ENCODE measurements around the gene ARL6IP6. TPM values are rescaled to one million over a fixed set of nuclear protein-coding genes. Genes with fewer than 3 reads are reported as not detected.
"Not testable (repeated sequence)": the region's sequence is repeated elsewhere in the genome, so short reads cannot be mapped to it uniquely, and the experiment has no call there.

Gene ARL6IP6
- polyA plus RNA-seq, 4 donors: 5.7 to 21.9 (median 11.9) TPM

DNA sequence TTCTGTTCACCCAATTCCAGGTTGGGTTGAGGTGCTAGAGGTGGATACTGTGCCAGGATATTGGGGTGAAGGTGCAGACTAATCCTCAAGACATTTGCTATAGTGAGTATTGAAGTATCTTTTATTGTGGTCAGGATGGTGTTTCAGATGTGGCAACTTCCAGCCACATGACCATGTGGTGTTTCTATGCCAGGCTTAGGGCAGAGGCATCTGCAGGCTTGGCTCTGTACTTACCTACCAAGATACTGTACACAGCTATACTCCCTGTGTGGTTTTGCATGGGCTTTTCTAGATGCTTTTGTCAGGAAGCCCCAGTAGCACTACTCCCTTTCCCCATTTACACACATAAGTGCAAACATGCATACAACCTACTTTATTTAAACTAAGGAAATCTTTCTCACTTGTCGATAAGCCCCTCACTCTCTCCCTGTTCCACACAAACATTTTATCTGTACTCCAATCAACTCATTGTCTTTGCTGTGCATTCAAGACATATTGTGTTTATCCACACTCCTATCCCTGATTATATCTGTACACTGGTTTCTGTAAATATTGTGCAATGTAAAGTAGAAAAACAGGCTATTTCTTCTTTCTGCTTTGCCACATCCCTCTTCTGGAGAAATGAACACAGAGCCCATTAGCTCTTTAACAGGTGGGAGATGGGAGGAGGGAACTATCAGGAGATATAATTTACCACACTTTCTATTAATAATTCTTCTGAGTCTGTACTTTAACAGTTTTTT lies 12.3 kb downstream of the ARL6IP6 start:
- no peaks in the 10 kb centered on the region for H3K9me3 ChIP-seq (ENCODE audit: control insufficient read depth in 2 of 2, insufficient read depth in 1 of 2, low read depth in 1 of 2, low read length in 1 of 2)
- FAIRE-seq (no peak), DNase-seq (peak; percentile 5 to 19)
- H3K27ac ChIP-seq (ENCODE audit: low read depth in 1 of 3, low read length in 2 of 3): peak overlapping the region in 1 of 3 donors; percentile 31
- no peaks in the 10 kb centered on the region for H3K36me3 ChIP-seq (ENCODE audit: control insufficient read depth in 3 of 3, insufficient read depth in 2 of 3, low read depth in 1 of 3, low read length in 3 of 3)
- no peaks in the 10 kb centered on the region for H3K4me1 ChIP-seq (ENCODE audit: control insufficient read depth in 3 of 3, insufficient read depth in 2 of 3, low read depth in 1 of 3, low read length in 2 of 3)
- 82 to 88% (median 87%) methylated on average over 1 of the region's 1 CpG for WGBS, 3 donors
- H3K4me3 ChIP-seq (ENCODE audit: low read depth in 1 of 3, low read length in 3 of 3): no peak overlapping the region
- no peaks in the 10 kb centered on the region for H3K27me3 ChIP-seq (ENCODE audit: control insufficient read depth in 3 of 3, insufficient read depth in 3 of 3, low read length in 3 of 3)

DNA sequence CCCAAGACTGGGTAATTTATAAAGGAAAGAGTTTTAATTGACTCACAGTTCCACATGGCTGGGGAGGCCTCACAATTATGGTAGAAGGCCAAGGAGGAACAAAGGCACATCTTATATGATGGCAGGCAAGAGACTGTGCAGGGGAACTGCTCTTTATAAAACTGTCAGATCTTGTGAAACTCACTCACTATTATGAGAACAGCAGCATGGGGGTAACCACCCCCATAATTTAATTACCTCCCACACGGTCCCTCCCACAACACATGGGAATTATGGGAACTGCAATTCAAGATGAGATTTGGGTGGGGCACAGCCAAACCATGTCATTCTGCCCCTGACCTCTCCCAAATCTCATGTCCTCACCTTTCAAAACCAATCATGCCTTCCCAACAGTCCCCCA lies 19.1 kb downstream of the ARL6IP6 start:
- H3K4me1 ChIP-seq (ENCODE audit: control insufficient read depth in 3 of 3, insufficient read depth in 2 of 3, low read depth in 1 of 3, low read length in 2 of 3); H3K4me3 ChIP-seq (ENCODE audit: low read depth in 1 of 3, low read length in 3 of 3); FAIRE-seq; H3K27ac ChIP-seq (ENCODE audit: low read depth in 1 of 3, low read length in 2 of 3); H3K27me3 ChIP-seq (ENCODE audit: control insufficient read depth in 3 of 3, insufficient read depth in 3 of 3, low read length in 3 of 3); DNase-seq: not testable (repeated sequence)
- 92 to 100% (median 93%) methylated on average over 1 of the region's 1 CpG for WGBS, 3 donors
- Histone ChIP-seq H3K9me3 (ENCODE audit: control insufficient read depth in 2 of 2, insufficient read depth in 1 of 2, low read depth in 1 of 2, low read length in 1 of 2) (peaks cover 0 to 13% of the 10 kb centered on the region in 2 donors), H3K36me3 (ENCODE audit: control insufficient read depth in 3 of 3, insufficient read depth in 2 of 3, low read depth in 1 of 3, low read length in 3 of 3) (peaks cover 0 to 17% (median 2%) of the 10 kb centered on the region in 3 donors)

DNA sequence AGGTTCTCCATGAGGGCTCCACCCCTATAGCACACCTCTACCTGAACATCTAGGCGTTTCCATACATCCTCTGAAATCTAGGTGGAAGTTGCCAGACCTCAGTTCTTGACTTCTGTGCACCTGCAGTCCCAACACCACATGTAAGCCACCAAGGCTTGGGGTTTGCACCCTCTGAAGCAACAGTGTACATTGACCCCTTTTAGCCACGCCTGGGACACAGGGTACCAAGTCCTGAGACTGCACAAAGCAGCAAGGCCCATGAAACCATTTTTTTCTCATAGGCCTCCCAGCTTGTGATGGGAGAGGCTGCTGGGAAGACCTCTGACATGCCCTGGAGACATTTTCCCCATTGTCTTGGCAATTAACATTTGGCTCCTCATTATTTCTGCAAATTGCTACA lies 20.0 kb downstream of the ARL6IP6 start:
- Histone ChIP-seq H3K4me1 (ENCODE audit: control insufficient read depth in 3 of 3, insufficient read depth in 2 of 3, low read depth in 1 of 3, low read length in 2 of 3) (no peaks in the 10 kb centered on the region), H3K36me3 (ENCODE audit: control insufficient read depth in 3 of 3, insufficient read depth in 2 of 3, low read depth in 1 of 3, low read length in 3 of 3) (peaks cover 0 to 17% (median 2%) of the 10 kb centered on the region in 3 donors), H3K4me3 (ENCODE audit: low read depth in 1 of 3, low read length in 3 of 3) (no peak overlapping the region), H3K9me3 (ENCODE audit: control insufficient read depth in 2 of 2, insufficient read depth in 1 of 2, low read depth in 1 of 2, low read length in 1 of 2) (peaks cover 0 to 13% of the 10 kb centered on the region in 2 donors), H3K27ac (ENCODE audit: low read depth in 1 of 3, low read length in 2 of 3) (no peak overlapping the region), H3K27me3 (ENCODE audit: control insufficient read depth in 3 of 3, insufficient read depth in 3 of 3, low read length in 3 of 3) (no peaks in the 10 kb centered on the region)
- FAIRE-seq: no peak
- WGBS, 3 donors: 63 to 89% (median 78%) methylated on average over 2 of the region's 2 CpGs
- DNase-seq: peak in 1 of 2 donors; percentile 83

DNA sequence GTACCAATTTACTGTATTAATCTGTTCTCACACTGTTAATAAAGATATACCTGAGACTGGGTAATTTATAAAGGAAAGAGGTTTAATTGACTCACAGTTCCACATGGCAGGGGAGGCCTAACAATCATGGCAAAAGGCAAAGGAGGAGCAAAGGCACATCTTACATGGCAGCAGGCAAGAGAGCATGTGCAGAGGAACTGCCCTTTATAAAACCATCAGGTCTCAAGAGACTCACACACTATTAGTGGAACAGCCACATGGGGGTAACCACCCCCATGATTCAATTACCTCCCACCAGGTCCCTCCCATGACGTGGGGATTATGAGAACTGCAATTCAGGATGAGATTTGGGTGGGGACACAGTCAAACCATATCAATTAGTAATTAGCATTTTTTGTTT lies 21.3 kb downstream of the ARL6IP6 start:
- peaks cover 0 to 17% (median 2%) of the 10 kb centered on the region in 3 donors for H3K36me3 ChIP-seq (ENCODE audit: control insufficient read depth in 3 of 3, insufficient read depth in 2 of 3, low read depth in 1 of 3, low read length in 3 of 3)
- DNase-seq; H3K27me3 ChIP-seq (ENCODE audit: control insufficient read depth in 3 of 3, insufficient read depth in 3 of 3, low read length in 3 of 3); H3K4me3 ChIP-seq (ENCODE audit: low read depth in 1 of 3, low read length in 3 of 3); H3K27ac ChIP-seq (ENCODE audit: low read depth in 1 of 3, low read length in 2 of 3); FAIRE-seq; H3K4me1 ChIP-seq (ENCODE audit: control insufficient read depth in 3 of 3, insufficient read depth in 2 of 3, low read depth in 1 of 3, low read length in 2 of 3): not testable (repeated sequence)
- 88 to 100% (median 94%) methylated on average over 1 of the region's 1 CpG for WGBS, 3 donors
- H3K9me3 ChIP-seq (ENCODE audit: control insufficient read depth in 2 of 2, insufficient read depth in 1 of 2, low read depth in 1 of 2, low read length in 1 of 2): peaks cover 0 to 13% of the 10 kb centered on the region in 2 donors

DNA sequence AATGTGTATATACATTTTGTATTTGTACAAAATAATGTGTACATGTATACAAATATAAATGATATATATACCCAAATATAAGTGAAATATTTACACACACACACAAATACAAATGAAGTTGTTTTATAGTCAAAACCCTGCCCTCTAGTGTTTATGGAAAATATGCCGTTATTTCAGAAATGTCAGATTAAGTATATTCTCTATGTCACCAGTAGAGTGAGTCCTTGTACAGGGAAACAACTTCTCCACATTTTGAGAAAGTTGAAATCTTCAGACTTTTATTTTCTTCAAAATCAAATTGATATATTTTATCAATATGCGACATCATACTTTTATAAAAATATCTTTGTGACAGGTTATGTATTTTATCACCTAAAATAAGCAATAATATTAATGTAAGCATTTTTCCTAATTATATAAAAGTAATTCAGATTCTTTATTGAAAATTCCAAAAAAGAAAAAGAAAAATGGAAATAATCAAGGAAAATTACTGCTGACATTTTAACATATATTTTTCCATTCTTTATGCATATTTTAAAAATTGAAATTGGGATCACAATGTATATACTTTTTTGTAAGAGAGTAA lies 22.4 kb downstream of the ARL6IP6 start:
- H3K4me3 ChIP-seq (ENCODE audit: low read depth in 1 of 3, low read length in 3 of 3): no peak overlapping the region
- H3K4me1 ChIP-seq (ENCODE audit: control insufficient read depth in 3 of 3, insufficient read depth in 2 of 3, low read depth in 1 of 3, low read length in 2 of 3): peaks cover 0 to 2% (median 0%) of the 10 kb centered on the region in 3 donors
- peaks cover 0 to 17% (median 2%) of the 10 kb centered on the region in 3 donors for H3K36me3 ChIP-seq (ENCODE audit: control insufficient read depth in 3 of 3, insufficient read depth in 2 of 3, low read depth in 1 of 3, low read length in 3 of 3)
- DNase-seq: peak; percentile 54 to 61
- 36 to 38% (median 36%) methylated on average over 2 of the region's 2 CpGs for WGBS, 3 donors
- H3K27me3 ChIP-seq (ENCODE audit: control insufficient read depth in 3 of 3, insufficient read depth in 3 of 3, low read length in 3 of 3): no peaks in the 10 kb centered on the region
- no peak overlapping the region for H3K27ac ChIP-seq (ENCODE audit: low read depth in 1 of 3, low read length in 2 of 3)
- FAIRE-seq: peak; percentile 97
- H3K9me3 ChIP-seq (ENCODE audit: control insufficient read depth in 2 of 2, insufficient read depth in 1 of 2, low read depth in 1 of 2, low read length in 1 of 2): peaks cover 0 to 13% of the 10 kb centered on the region in 2 donors

DNA sequence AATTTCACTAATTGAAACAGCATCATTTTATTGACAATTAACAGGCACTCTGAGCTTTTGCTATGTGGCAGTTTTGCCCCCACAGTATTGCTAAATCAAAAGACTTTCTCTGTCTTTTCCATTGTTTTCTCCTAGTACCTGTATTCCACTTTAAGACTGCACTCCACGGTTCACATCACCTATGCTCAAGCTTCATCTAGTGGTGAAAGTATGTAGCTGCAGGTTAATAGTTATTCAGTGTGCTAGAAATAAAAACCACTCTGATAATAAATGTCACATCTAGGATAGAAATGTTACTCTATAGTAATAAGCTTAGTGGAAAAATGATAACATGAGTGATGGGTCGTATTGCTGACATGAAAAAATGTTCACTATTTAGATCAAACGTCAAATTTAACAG lies 24.6 kb downstream of the ARL6IP6 start:
- DNase-seq: peak in 1 of 2 donors; percentile 53
- Histone ChIP-seq H3K9me3 (ENCODE audit: control insufficient read depth in 2 of 2, insufficient read depth in 1 of 2, low read depth in 1 of 2, low read length in 1 of 2) (peaks cover 0 to 13% of the 10 kb centered on the region in 2 donors), H3K4me3 (ENCODE audit: low read depth in 1 of 3, low read length in 3 of 3) (no peak overlapping the region), H3K4me1 (ENCODE audit: control insufficient read depth in 3 of 3, insufficient read depth in 2 of 3, low read depth in 1 of 3, low read length in 2 of 3) (peaks cover 0 to 2% (median 0%) of the 10 kb centered on the region in 3 donors), H3K27me3 (ENCODE audit: control insufficient read depth in 3 of 3, insufficient read depth in 3 of 3, low read length in 3 of 3) (no peaks in the 10 kb centered on the region), H3K36me3 (ENCODE audit: control insufficient read depth in 3 of 3, insufficient read depth in 2 of 3, low read depth in 1 of 3, low read length in 3 of 3) (peaks cover 0 to 23% (median 2%) of the 10 kb centered on the region in 3 donors), H3K27ac (ENCODE audit: low read depth in 1 of 3, low read length in 2 of 3) (no peak overlapping the region)
- WGBS, 3 donors: 36 to 57% (median 46%) methylated on average over 3 of the region's 3 CpGs
- FAIRE-seq: no peak

DNA sequence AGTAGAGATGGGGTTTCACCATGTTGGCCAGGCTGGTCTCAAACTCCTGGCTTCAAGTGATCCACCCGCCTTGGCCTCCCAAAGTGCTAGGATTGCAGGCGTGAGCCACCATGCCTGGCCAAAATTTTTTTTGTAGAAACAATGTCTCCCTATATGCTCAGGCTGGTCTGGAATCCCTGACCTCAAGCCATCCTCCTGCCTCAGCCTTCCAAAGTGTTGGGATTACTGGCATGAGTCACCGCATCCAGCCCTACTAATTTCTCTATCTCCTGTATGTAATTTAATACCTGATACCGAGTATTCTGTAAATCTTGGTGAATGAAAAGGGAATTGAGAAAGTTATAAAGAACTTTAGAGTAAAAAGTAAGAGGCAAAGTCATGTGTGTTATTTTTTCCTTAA lies 29.3 kb downstream of the ARL6IP6 start:
- H3K27me3 ChIP-seq (ENCODE audit: control insufficient read depth in 3 of 3, insufficient read depth in 3 of 3, low read length in 3 of 3); H3K4me3 ChIP-seq (ENCODE audit: low read depth in 1 of 3, low read length in 3 of 3); H3K4me1 ChIP-seq (ENCODE audit: control insufficient read depth in 3 of 3, insufficient read depth in 2 of 3, low read depth in 1 of 3, low read length in 2 of 3); H3K9me3 ChIP-seq (ENCODE audit: control insufficient read depth in 2 of 2, insufficient read depth in 1 of 2, low read depth in 1 of 2, low read length in 1 of 2); FAIRE-seq; DNase-seq; H3K27ac ChIP-seq (ENCODE audit: low read depth in 1 of 3, low read length in 2 of 3): not testable (repeated sequence)
- WGBS, 3 donors: 82 to 94% (median 84%) methylated on average over 4 of the region's 4 CpGs
- peaks cover 0 to 13% (median 0%) of the 10 kb centered on the region in 3 donors for H3K36me3 ChIP-seq (ENCODE audit: control insufficient read depth in 3 of 3, insufficient read depth in 2 of 3, low read depth in 1 of 3, low read length in 3 of 3)

DNA sequence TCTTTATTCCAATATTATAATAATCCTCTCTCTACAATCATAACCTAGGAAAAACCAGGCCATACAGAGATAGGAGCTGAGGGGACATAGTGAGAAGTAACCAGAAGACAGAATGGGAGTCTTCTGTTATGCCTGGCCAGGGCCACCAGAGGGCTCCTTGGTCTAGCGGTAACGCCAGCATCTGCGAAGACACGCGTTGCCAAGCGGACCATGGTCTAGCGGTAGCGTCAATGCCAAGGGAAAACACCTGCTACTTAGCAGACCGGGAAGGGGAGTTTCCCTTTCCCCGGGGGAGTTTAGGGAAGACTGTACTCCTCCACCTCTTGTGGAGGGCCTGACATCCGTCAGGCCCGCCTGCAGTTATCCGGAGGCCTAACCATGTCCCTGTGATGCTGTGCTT lies 36.6 kb downstream of the ARL6IP6 start:
- H3K27ac ChIP-seq (ENCODE audit: low read depth in 1 of 3, low read length in 2 of 3): no peak overlapping the region
- no peaks in the 10 kb centered on the region for H3K27me3 ChIP-seq (ENCODE audit: control insufficient read depth in 3 of 3, insufficient read depth in 3 of 3, low read length in 3 of 3)
- H3K4me1 ChIP-seq (ENCODE audit: control insufficient read depth in 3 of 3, insufficient read depth in 2 of 3, low read depth in 1 of 3, low read length in 2 of 3): no peaks in the 10 kb centered on the region
- 90 to 94% (median 93%) methylated on average over 13 of the region's 13 CpGs for WGBS, 3 donors
- DNase-seq (no peak), FAIRE-seq (no peak)
- H3K9me3 ChIP-seq (ENCODE audit: control insufficient read depth in 2 of 2, insufficient read depth in 1 of 2, low read depth in 1 of 2, low read length in 1 of 2): no peaks in the 10 kb centered on the region
- no peak overlapping the region for H3K4me3 ChIP-seq (ENCODE audit: low read depth in 1 of 3, low read length in 3 of 3)
- peaks cover 0 to 11% (median 4%) of the 10 kb centered on the region in 3 donors for H3K36me3 ChIP-seq (ENCODE audit: control insufficient read depth in 3 of 3, insufficient read depth in 2 of 3, low read depth in 1 of 3, low read length in 3 of 3)
